Stimulated activated CD8-positive, alpha-beta memory T cell treated with anti-CD3 and anti-CD28 coated beads, Interleukin-12 subunit alpha, Interleukin-12 subunit beta, amount 100 ng/mL, for 4 hours (primary cell): ENCODE measurements around the gene SMG6.
"Not testable (repeated sequence)": the region's sequence is repeated elsewhere in the genome, so short reads cannot be mapped to it uniquely, and the experiment has no call there.

Experiments
- DNase-seq: peaks from one replicate; pipeline ENCODE4 v3.0.0-alpha.2; 2020; ENCODE audit warnings: low read depth

Gene SMG6

DNA sequence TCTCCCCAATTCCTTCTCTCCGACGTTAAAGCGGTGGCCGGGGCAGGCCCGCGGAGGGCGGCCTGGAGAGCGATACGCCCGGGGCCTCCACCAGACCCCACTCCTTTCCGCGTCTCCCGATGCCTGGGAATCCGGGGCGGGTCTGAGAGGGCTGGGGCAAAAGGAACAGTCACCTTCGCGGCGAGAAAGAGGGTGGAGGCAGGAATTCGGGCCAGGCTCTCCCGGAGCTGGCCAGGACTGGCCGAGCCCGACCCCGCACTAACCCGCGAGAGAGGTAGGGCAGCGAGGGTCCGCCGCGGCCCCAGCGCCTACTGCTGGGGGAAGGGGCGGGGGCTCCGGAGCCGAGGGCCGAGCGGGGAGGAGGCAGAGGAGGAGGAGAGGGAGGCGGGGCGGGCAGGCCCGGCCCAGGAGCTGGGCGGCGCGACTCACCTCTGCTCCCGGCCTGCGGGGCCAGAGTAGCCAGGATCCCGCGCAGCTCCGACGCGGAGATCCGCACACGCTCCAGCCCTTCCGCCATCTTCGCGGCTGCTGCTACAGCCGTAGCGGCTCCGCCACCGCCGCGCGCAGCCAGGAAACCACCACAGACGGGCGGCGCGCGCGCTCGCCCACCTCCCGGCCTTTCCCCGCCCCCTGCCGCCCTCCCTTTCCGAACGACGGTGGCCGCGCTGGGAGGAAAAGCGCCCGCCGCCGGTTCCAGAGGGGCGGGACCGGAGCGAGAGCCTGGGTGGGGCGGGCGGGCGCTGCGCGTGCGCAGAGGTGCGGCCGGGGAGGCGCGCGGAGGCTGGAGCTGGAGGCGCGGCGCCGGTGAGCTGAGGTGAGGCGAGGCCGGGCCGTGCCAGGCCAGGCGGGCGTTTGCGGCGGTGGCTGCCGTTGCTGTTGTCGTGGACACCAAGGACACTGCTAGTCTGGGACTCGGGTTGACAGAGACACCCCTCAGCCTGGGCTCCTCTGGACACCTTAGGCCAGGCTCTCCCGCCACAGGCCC lies at the start of gene SMG6, which contains the start of gene SRR:
Gene SMG6 (minus strand): TSS at position 582 of the 985 bp plus-strand sequence. CDS start 65 bp downstream, at position 517.
Gene SRR (plus strand): TSS at position 747 of the 985 bp plus-strand sequence. CDS start 11,611 bp downstream, outside the sequence.
- peak; percentile 92 for DNase-seq

DNA sequence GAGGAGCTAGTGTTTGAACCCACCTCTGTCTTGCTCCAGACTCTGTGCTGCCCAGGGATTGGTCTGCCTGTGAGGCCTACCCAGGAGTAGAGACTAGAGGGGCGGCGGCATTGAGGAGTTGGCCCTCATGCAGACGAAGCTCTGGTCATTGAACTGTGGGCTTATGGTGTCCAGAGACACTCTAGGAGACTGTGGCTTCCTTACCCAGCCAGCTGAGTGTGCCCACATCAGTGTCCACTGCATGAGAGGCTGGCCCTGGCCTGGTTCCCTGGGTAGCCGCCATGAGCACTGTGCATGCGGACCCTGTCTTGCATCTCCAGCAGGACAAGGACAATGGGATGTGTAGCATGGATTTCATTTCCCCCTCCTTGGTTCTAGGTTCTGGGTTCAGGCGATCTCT lies 47.7 kb upstream of the SMG6 start:
- DNase-seq = no peak

DNA sequence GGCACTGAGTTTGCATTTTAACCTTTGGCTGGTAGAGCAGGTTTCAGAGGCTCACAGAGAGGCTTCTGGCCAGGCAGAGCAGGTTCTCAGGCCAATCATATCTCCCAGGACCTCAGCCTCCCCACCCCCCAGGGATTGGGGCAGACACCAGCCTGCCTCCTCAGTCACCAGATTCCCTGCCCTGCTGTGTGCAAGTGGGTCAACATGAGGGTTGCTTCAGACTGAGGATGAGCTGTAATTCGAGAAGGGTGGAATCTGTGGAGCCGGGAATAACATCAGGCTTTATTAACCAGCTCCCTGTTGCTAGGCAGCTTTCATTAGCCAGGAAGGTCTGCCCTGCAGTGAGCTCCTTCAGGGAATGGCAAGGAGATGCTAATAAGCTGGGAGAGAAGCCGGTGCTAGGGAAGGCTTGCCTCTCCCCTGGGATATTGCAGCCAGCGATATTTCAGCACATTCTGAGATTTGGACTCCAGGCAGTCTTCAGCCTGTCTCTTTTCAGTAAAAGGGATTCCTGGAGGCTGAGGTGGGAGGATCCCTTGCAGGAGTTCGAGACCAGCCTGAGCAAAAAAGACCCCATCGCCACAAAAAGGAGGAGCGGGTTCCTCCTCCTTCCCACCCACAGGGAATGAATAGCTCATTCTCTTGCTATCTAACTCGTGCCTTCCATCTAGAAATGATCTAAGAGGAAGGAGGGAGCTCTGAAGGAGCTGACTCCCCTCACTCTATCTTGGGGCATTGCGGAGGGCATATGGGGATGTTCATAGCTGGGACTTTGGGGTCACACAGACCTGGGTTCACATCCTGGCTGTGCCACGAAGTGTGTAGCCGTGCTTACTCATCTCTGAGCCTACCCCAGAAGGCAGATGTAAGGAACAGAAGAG lies 44.5 kb upstream of the SMG6 start:
- no peak for DNase-seq

DNA sequence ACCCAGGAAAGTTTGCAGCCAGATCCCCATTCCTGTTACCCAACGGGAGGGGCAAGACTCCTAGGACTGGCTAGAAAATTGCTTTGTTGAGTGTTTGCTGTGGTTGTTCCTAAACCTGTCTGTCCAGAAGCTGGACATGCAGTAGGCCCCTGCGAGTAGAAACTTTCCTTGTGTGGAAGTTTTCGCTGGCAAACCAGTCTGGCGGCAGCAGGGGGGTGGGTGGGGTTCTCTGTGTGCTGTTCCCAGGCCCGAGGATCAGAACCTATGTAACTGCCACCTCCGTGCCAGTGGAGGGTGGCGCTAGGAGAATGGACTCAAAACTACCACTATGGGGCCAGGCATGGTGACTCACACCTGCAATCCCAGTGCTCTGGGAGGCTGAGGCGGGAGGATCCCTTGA lies 42.9 kb upstream of the SMG6 start:
- DNase-seq = no peak

DNA sequence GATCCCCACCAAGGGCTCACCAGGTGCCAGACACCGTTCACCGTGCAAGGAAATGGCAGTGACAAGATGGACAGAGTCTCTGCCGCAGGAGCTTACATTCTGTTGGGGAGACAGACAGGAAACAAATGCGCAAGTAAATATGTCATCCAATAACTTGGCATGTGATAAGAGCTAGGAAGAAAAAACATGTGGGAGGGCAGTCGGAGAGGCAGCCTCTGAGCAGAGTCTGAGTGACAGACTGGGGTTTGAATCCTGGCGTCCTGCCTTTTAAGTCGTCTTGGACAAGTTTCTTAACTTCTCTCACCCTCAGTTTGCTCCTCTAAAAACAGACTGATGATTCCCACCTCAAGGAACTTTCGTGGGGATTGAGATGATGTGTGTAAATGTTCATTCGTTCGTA lies 40.9 kb upstream of the SMG6 start:
- DNase-seq = no peak

DNA sequence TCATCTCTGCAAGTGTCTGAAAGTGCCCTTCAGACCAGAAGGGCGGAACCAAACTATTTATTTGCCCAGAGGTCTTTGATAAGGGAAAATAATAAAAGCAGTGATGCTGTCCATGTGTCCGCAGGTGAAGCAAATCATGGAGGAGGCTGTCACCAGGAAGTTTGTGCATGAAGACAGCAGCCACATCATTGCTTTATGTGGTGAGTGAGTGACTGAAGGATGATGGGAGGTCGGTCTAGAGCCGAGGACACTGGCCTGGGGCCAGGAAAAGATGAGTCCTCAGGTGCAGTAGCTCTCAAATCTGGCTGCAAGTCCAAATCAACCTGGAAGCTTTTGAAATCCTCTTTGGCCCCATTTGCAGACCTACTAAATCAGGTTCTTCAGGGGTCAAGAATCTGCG lies 39.8 kb upstream of the SMG6 start:
- peak; percentile 30 for DNase-seq

DNA sequence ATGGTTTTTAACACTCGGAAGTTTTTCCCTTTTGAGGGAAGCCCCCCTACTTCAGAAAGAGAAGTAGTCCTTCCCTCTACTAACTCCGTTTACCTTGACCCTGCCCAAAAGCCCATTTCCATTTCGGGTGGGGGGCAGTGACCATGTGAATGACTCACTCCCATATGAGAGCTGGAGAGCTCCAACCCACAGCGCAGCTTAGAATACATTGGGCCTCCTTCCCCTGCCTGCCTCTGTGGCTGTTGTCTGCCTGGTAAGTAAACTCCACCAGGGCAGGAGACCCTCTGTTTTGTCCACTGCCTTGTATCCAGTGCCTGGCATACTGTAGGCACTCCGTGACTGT lies 34.7 kb upstream of the SMG6 start:
- DNase-seq = no peak

DNA sequence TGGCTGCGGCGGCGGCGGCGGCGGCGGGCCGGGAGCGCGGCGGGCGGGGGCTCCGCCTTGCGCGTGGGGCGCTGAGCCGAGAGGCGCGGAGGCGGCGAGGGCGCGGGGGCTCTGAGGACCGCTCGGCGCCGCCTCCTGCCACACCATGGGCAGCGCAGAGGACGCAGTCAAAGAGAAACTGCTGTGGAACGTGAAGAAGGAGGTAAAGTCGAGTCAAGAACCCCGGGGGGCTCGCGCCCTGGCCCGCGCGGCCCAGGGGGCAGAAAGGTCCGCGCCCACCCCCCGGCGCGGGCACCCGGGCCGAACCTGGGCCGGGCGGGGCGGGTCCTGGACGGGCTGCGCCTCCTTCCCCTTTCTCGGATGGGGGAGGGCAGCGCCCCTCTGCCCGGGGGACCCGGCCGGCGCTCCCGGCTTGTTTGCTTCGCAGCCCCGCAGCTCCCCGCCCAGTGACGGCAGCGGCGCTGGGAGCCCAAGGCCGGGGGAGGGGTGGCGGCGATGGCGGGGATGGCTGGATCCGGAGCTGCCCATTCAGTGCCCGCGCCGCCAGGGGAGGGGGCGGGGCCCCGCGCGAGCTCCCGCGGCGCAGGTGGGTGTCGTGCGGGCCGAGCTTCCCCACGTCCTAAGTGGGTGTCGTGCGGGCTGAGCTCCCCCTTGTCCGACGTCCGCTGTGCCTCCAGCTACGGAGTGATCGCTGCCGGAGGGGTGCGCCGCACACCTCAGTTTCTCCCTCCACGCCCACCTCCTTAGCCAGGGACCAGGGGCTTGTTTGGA lies 34.1 kb upstream of the SMG6 start:
- DNase-seq = peak; percentile 28

DNA sequence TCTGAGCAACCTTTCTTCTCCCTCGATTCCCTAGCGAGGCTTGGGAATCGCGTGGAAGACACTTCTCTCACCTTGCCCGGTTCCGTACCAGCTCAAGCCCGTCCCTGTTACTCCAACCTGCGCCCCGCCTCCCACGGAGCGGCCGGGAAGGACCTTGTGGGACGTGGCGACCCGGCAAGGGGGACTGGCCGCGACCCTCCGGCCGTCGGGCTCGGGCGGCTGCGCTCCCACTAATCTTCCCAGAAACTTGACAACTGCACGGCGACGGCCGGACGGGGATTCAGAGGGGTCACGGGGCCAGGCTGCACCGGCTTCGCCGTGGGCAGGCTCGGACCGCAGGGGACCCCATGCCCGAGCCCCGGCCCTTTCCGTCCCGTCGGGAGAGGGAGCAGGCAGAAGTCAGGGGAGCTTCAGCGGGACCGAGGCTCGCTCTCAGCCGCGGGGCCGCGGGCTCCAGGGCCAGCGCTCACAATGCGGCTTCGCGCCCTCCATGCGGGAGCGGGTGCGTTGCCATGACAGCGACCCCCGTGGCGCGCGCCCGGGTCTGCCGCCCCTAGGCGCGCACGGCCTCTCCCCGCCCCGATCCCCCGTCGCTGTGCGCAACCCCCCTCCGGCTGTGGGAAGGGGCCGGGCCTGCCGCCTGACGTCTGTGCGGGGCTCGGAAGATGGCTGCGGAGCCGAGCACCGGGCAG lies 33.4 kb upstream of the SMG6 start, which contains the start of gene SGSM2:
Gene SGSM2 (plus strand): TSS at position 650 of the 692 bp plus-strand sequence. CDS start 188 bp downstream, outside the sequence.
- peak; percentile 55 for DNase-seq

DNA sequence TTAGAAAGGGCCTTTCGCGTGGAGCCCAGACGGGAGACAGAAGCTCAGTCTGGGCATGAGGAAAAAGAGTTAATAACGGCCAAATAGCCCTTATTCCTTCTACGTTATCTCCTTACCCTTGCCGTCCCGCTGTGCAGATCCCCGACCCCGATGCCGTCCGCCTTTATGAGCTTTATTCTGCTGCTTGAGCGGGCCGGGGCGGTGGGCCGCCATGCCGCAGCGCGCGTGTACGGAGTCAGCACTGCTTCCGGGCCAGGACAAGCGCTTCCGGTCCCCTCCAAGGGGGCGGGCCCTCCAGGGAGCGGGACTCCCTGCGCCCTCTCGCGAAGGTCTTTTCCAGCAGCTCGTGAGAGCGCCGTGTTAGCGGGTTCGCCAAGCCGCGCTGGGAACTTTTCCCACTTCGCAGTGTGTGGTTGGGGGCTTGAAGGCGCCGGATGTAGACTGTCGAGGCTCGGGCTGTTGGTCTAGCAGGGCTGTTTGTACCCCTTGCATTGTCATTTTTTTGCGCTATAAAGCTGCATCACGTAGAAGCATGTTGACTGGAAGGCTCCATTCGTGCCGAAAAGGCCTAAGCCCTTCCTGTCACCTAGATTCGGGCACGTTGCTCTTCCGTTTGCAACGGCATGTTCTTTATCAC lies 32.7 kb upstream of the SMG6 start, which contains the start of gene TSR1:
Gene TSR1 (minus strand): TSS at position 243 of the 637 bp plus-strand sequence. CDS start 30 bp downstream, at position 213.
- DNase-seq = peak; percentile 81

DNA sequence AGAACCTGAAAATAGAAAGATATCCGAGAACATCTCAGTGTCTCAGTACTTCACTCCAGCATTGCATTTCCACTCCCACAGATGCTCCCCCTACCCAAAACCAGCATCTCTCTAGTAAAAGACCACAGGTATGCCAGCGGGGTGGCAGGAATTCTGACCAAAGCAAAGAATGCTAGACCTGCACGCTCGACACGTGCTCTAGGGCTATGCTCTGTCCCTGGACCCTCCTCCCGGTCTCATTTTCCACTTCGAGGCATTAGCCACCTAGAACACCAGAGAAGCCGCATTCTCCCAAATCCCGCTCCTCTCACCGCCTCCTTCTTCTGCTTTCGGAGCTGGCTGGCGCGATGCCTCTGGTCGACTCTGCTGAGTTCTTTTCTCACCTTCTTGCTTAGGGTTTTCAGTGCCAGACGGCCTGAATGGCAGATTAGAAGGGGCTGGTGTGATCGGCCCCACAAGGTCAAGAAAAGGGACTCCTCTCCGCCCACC lies 32.2 kb upstream of the SMG6 start:
- no peak for DNase-seq

DNA sequence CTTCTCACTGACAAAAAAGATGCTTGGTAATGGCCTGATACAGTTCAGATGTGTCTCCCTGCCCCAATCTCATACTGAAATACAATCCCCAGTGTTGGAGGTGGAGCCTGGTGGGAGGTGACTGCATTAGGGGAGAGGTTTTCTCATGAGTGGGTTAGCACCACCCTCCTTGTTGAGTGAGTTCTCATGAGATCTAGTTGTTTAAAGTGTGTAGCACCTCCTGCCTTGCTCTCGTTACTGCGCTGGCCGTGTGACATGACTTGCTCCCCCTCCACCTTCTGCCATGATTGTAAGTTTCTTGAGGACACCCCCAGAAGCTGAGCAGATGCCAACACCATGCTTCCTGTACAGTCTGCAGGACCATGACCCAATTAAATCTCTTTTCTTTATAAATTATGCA lies 27.7 kb upstream of the SMG6 start:
- DNase-seq = no peak

DNA sequence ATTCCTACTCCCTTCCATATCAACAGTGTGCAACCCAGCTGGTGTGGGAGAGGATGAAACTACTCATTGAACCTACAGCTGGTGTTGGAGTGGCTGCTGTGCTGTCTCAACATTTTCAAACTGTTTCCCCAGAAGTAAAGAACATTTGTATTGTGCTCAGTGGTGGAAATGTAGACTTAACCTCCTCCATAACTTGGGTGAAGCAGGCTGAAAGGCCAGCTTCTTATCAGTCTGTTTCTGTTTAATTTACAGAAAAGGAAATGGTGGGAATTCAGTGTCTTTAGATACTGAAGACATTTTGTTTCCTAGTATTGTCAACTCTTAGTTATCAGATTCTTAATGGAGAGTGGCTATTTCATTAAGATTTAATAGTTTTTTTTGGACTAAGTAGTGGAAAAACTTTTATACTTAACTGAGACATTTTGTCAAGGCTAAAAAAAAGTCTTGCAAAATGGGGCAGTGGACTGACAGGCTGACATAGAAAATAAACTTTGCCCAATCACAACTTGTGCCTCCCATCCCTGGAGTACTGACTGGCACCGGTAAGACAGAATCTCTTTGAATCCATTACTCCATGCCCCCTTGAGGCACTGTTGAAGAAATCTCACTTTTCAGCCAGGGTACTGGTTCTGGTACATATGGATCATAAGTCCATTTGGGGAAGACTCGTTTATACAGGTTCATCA lies 20.2 kb upstream of the SMG6 start:
- no peak for DNase-seq

DNA sequence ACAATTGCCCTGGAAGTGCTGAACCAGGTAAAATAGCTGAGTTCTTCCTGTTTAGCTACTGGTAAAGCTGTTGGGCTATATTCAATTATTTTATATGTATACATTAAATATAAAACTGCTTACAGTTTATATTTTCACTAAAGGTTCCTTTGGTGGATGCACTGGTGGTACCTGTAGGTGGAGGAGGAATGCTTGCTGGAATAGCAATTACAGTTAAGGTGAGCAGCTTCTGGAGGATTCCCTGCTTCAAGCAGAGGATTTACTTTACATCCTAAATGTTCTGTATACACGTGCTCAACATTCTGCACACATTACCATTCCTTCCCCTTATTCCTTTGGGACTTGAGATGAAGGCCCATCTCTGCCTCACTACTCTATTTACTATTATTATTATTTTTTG lies 17.8 kb upstream of the SMG6 start:
- no peak for DNase-seq

DNA sequence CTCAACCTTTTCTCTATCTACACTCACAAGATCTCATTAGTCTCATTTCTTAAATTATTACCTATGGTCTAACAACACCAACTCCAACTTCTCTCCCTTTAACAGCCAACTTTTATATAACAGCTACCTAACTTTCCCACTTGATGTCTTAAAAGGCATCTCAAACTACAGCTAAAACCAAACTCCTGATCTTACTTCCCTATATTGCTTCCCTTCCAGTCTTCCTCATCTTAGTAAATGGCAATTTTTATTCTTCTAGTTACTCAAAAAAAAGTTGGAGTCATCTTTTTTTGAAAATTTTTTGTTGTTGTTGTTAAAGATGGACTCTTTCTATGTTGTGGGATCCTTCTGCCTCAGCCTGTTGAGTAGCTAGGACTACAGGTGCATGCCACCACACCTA lies 15.5 kb upstream of the SMG6 start:
- DNase-seq = no peak

DNA sequence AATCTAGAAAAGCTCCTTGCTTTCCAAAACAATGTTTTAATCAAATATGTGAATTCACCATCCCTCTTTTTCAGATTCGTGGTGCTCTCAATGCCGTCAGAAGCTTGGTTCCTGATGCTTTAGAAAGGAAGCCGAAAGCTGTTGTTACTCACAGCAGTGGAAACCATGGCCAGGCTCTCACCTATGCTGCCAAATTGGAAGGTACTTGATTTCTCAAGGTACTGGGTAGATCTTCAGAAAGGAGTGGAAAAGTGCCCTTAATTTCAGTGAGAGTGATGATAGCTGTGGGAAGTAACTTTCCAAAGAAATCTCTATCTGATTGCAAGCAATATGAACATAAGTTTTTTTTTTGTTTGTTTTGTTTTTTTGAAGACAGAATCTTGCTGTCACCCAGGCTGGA lies 14.2 kb upstream of the SMG6 start:
- DNase-seq = no peak

DNA sequence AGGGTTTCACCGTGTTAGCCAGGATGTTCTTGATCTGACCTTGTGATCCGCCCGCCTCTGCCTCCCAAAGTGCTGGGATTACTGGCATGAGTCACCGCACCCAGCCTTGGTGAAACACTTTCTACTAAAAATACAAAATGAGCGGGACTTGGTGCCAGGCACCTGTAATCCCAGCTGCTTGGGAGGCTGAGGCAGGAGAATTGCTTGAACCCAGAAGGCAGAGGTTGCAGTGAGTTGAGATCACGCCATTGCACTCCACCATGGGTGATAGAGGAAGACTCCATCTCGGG lies 13.3 kb upstream of the SMG6 start:
- DNase-seq = not testable (repeated sequence)

DNA sequence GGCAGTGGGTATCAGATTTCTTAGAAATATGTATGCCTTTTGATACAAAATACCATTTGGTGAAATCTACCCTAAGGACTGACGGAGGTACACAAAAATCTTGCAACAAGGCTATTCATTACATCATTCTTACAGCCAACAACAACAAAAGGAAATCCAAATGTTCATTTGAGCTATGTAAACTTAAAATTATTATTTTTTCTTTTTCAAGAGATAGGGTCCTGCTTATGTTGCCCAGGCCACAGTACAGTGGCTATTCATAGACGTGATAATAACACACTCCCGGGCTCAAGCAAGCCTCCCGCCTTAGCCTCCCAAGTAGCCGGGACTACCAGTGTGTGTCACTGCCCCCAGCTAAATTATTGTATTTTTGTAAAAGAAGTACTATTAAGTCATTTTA lies 9.2 kb upstream of the SMG6 start:
- no peak for DNase-seq

DNA sequence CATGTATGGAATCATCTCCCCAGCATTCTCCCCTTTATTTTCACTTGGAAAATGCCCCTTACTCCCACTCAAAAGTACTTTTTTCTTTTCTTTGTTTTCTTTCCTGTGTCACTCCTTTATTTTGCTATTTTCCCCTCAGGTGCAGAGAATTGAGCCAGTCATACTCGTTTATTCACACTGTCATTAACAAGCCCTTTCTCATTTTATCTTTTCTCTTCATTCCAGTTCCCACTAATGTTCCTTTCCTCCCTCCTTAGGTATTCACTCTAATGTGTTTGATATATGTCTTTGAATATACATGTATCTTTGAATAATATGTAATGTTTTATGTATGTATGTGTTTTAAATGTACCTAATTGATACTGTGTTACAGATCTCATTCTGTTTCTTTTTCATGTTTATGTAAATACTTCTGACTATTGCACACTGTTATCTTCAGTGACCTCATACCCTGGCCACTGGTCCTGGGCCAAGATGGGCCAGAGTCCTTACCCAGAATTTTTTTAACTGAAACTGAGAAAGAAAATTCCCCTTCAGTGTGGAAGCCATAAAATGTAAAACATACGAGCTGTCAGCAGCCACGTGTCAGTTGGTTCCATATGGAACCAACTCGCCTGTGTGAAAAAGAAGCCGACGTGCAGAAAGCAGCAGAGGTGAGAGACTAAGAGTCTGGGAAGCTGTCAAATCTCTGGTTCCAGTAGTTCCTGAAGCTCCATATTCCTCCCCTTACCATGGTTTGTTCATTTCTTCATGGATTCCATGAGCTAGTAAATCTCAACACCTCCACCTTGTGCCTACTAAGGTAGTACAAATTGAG lies 6.0 kb upstream of the SMG6 start:
- no peak for DNase-seq
